ENCODE data around the gene CDK19.
"Not testable (repeated sequence)": the region's sequence is repeated elsewhere in the genome, so short reads cannot be mapped to it uniquely, and the experiment has no call there.

The CDK19 gene

DNA sequence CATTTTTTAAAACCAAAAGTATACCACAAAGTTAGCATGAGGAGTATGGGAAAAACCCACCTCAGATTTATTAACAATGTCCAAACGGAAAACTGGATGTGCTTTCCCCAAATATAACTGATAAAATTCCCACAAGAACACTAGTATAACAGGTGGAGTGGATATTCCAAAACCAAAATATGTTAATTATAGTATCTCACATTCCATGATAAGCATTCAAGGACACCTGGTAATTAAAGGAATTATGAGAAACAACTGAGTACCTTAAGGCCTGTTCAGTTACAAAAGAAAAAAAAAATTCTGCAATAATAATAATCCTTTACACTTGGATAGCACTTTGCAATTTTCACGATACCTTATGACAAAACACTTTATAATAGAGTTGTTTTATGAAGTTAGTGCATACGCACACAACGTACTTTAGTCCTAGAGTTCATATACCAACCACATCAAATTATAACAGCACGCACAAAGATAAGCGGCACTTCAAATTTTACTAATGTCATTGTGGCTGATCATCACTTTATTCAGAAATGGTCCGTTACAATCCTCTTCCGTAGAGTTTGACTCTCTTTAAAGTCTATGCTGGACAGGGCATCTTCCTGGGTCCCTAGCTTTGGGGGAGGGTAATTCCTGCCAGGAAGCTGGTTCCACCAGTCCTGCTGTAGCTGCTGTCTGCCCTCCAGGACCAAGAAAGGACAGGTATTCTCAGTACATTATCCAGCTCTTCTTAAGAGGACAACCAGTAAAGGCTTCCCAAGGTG lies 1.7 kb downstream of the CDK19 start:
- no peak for DNase-seq

DNA sequence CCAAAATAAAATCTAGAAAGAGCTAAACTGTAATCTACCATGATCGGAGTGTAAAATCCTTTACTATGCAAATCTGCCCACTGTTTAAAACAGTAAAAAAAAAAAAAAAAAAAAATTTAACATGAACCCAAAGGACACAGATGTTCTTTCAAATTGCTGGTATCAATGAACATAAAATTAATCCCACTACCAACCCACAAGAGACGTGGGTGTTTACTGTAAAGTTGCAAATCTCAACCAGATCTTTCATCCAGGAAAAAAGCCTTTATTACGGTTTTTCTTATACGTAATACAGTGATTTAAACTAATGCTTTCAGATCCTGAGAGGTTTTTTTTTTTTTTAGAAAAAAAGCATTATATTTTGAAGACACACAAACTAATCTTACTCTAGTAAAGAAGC lies 2.5 kb downstream of the CDK19 start:
- no peak for DNase-seq

DNA sequence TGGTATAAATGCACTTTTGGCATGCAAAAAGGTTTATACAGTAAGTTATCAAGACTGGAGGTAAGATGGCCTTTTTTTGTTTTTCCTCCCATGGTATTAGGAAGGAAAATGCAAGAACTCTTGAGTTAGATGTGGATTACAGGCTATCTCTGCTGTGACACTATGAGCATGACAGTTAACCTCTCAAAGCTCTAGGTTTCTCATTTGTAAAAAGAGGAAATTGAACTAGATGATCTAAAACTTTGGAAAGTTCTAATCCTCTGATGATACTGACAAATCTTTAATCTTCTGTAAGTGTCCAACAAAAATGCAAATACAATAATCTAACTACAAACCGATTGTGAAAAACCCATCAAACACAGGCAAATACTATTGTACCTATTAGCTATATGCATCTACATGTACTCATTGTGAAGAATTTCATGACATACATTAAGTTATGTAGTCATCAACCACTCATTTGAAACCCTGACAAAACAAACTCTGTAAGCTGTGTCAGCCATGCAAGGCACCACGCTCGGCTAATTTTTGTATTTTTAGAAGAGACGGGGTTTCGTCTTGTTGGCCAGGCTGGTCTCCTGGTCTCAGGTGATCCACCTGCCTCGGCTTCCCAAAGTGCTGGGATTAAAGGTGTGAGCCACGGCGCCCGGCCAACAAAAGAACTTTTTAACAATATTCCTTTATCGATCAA lies 4.2 kb downstream of the CDK19 start:
- DNase-seq: no peak

DNA sequence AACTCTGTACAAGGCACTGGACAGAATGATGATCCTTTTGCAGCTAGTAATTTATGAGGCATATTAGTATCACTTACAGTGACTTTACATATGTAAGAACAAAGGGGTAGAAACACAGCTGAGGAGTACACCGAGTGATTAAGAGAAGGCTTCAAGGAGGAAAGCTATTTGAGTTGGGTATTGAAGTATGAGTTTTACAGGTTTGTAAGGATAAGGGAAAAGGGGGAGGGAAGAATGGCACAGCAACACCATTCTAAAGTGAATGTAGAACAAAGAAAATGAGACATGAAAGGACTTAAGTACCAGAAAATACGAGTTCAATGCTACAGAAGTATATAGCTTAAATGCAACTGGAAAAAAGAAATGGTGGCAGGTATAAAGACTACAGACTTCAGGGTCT lies 5.5 kb downstream of the CDK19 start:
- no peak for DNase-seq

DNA sequence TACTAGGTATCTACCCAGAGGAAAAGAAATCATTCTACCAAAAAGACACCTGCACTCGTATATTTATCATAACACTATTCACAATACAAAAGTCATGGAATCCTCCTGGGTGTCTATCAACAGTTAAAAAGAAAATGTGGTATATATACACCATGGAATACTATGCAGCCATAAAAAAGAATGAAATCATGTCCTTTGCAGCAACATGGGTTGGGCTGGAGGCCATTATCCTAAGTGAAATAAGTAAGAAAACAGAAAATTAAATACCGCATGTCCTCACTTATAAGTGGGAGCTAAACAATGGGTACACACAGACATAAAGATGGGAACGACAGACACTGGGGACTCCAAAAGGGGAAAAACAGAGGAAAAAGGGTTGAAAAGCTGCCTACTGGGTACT lies 13.1 kb downstream of the CDK19 start:
- DNase-seq: not testable (repeated sequence)

DNA sequence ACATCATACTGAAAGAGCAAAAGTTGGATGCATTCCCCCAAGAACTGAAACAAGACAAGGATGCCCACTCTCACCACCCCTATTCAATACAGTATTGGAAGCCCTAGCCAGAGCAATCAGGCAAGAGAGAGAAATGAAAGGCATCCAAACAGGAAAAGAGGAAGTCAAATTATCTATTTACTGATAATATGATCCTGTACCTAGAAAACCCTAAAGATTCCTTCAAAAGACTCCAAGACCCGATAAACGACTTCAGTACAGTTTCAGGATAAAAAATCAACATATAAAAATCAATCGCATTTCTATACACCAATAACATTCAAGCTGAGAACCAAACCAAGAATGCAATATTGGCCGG lies 14.5 kb downstream of the CDK19 start:
- DNase-seq: no peak

DNA sequence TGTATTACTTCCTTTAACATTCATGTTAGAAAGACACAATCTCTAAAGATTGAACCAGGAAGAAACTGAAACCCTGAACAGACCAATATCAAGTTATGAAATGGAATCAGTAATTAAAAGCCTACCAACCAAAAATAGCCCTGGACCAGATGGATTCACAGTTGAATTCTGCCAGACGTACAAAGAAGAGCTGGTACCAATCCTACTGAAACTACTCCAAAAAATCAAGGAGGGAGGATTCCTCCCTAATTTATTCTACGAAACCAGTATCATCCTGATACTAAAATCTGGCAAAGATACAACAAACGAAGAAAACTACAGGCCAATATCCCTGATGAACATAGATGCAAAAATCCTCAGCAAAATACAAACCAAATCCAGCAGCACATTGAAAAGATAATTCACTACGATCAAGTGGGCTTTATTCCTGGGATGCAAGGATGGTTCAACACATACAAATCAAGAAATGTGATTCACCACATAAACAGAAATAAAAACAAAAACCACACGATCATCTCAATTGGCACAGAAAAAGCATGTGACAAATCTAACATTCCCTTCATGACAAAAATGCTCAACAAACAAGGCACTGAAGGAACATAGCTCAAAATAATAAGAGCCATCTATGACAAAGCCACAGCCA lies 15.0 kb downstream of the CDK19 start:
- DNase-seq: no peak

DNA sequence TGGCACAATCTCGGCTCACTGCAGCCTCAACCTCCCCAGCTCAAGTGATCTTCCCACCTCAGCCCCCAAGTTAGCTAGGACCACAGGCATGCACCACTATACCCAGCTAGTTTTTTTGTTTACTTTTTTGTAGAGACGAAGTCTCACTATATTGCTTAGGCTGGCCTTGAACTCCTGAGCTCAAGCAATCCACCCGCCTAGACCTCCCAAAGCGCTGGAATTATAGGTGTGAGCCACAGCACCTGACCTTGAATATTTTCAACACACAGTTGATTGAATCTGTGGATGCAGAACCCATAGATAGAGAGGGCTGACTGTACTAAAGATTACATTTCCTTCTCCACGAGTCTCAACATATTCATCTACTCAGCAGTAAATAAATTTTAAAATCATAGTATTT lies 15.6 kb downstream of the CDK19 start:
- no peak for DNase-seq

DNA sequence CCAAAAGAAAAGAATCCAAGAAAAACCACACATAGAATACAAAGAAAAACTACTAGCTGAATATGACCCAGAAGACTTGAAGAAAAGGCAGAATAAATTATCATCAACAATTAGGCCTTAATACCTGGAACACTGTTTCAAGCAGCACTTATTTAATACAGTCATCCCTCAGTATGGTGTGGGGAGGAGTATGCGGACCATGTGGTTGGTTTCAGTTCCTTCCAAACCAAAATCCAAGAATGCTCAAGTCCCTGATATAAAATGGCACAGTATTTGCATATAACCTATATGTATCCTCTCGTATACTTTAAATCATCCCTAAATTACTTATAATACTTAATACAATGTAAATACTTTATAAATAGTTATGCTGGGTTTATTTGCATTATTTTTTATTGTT lies 16.1 kb downstream of the CDK19 start:
- no peak for DNase-seq

DNA sequence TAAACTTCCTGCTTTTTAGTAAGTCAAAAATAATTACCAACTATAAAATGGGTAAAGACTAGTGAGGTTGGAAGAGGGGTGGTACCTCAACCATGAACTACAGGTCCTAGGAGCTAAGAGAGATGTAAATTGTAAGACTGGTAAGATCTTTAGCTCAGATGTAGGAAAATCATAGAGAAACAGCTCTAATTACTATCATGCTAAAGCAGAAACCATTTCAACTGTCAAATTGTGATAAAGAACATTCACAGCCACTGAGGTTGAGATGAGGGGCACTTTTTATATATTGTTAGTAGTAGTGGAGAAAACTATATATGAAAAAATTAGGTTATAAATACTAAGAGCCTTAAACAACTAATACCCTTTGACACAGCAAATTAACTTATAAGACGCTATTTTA lies 20.0 kb downstream of the CDK19 start:
- DNase-seq: no peak

DNA sequence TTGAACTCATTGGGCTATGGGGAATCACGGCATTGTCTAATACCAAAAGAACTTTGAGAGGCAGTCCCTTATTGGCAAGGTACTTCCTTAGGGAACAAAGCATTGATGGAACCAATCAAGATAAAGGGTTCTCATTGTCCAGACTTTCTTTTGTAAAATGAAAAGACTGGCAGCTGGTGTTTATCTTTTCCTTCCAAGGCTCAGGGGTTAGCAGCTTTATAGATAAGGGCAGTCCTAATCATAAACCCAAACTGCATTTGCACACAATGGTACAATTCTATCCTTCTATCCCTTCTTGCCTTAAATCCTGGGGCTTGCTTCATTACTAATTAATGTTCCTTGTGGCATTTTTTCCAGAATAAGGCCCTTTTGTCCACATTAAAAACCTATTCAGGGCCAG lies 28.6 kb downstream of the CDK19 start:
- DNase-seq: no peak

DNA sequence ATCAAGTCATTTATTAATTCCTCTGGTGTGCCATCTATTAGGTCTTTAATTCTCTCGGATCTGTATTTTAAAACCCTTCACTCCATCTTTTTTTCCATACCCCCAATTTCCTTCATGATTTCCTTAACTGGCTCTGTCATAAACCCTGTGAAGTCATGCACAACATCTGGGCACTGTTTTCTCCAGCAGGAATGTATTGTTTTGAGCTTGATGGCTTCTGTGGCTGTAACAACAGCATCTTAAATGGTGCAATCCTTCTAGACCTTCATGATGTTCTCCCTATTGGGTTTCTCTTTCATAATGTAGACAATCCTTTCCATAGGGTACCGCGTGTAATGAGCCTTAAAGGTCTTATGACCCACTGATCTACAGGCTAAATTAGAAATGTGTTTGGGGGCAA lies 29.0 kb downstream of the CDK19 start:
- DNase-seq: no peak

DNA sequence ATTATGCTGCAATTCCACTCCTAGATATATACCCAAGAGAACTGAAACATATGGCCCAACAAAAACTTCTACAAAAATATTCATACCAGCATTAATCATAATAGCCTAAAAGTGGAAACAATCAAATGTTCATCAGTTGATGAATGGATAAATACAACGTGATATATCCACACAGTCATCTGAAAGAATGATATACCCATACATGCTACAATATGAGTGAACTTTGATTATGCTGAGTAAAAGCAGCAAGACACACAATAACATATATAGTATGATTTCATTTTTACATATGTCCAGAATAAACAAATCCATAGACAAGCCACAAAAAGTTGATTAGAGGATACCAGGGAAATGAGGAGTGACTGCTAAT lies 30.7 kb downstream of the CDK19 start:
- no peak for DNase-seq

DNA sequence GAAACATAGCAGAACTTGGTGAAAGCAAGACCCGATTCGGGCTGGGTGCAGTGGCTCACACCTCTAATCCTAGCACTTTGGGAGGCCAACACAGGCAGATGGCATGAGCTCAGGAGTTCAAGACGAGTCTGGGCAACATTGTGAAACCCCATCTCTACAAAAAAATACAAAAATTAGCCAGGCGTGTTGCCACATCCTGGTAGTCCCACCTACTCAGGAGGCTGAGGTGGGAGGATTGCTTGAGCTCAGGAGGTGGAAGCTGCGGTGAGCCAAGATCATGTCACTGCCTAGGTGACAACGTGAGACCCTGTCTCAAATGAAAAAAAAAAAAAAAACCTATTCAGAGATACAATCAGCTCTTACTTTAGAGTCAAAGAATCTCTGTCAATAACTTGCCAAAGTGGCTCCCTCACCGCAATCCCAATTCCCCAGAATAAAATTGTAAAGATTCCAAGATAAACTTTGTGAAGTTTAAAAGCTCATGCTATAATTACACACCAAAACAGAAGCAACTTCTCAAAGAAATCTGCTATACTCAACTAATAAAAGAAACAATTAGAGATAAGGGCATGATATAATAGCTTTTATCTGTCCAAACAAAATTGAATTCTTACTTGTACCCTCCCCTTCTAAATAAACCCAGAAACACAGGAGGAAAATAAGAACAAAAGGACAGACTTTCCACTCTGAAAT lies 33.6 kb downstream of the CDK19 start:
- no peak for DNase-seq

DNA sequence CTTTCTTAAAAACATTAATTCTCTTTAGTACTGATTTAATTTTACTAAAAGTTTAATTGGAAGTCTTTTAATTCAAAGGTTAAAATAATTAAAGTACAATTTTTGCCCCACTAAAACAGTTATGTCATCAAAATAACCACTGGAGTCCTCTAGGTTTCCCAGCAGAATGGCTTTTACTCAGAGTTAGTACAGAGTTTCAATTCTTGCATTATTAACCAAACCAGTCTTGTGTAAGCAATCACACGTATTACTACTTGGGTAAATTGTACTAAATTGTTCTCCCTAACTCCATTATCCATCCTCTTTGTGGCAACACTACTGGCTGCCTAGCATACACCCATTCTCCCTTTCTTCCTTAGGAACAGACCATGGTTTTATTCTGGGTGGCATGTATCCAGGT lies 36.9 kb downstream of the CDK19 start:
- no peak for DNase-seq

DNA sequence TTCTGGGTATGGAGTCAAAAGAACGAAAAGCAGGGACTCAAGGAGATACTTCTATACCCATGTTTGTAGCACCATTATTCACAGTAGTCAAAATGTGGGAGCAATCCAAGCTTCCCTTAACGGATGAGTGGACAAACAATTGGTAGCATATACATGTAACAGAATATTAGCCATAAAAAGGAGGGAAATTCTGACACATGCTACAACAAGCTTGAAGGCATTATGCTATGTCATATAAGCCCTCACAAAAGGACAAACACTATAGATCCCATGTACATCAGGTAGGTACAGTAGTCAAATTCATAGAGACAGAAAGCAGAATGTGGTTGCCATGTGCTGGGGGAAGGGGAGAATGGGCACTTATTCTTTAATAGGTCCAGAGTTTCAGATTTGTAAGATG lies 37.6 kb downstream of the CDK19 start:
- DNase-seq: no peak

DNA sequence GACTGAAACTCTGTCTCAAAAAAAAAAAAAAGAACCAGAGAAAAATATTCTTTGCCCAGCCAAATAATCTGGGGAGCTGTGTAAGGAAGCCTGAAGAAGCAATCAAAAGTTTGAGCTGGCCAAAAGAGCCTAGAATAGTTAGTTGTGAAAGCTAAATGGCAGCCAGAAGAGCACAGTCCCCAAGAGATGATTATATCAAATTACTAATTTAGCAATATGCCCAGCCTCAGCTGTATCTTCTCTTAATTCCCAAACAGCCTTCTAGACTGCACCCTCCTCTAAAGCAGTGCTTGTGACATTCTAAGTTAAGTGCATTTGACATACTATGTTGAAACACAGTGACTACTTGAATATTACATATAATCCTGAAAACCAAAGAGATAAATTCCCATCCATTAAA lies 38.9 kb downstream of the CDK19 start:
- no peak for DNase-seq

DNA sequence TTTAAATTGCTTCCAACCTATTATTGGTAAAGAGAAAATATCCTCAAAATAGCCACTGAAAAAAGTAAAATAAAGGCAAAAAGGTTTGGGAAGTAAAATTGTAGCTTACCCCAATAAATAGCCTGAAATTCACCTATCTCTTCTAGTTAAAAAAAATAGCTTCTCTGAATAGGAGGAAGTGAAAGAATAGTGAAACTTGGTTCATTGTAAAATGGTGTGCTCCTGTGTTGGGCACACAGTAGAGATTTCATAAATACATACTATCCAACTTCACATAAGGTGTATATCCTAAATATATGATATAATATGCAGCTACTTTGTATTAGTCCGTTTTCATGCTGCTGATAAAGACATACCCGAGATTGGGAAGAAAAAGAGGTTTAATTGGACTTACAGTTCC lies 45.3 kb downstream of the CDK19 start:
- DNase-seq: no peak

DNA sequence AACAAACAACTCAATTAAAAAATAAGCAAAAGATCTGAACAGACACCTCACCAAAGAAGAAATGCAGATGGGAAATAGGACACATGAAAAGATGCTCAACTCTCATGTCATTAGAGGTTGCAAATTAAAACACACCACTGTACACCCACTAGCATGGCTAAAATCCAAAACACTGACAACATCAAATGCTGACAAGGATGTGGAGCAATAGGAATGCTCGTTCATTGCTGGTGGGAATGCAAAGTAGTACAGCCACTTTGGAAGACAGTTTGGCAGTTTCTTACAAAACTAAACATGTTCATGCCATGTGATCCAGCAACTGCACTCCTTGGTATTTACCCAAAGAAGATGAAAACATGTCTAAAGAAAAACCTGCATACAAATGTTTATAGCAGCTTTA lies 47.2 kb downstream of the CDK19 start:
- no peak for DNase-seq

DNA sequence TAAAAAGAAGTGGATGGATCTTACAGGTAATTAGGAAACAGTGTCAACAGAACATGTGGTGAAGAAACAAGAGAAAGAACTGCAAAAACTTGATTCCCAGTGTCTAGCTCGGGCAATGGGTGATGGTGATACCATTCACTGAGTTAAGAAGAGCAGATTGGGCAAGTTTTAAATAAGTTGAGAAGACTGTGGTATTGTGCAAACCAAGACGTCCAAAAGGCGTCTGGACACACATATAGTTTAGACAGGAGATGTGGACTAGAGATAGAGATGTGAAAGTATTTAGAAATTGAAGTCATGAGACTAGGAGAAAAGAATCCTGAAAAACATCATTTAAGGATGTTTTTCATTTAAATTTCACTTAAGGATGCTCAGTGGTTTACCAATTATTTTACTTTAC lies 53.9 kb downstream of the CDK19 start:
- DNase-seq: no peak

DNA sequence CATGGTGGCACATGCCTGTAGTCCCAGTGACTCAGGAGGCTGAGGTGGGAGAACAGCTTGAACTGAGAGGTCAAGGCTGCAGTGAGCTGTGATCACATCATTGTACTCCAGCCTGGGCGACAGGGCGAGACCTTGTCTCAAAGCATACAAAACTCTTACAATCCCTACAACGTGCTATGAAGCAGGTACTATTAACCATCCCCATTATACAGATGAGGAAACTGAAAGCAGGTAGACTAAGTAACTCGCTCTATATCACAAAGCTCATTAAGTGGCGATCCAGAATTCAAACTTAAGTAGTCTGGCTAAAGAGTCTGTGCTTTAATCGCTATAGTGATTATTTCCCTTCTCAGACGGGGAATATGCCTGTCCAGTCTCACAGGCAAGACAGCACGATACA lies 54.7 kb downstream of the CDK19 start:
- no peak for DNase-seq

DNA sequence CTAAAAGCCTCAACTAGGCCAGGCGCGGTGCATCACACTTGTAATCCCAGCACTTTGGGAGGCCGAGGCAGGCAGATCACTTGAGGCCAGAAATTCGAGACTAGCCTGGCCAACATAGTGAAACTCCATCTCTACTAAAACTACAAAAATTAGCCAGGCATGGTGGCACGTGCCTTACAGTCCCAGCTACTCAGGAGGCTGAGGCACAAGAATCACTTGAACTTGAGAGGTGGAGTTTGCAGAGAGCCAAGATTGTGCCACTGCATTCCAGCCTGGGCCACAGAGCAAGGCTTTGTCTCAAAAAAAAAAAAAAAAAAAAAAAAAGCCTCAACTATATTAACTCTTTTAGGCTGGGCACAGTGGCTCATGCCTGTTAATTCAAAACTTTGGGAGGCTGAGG lies 55.2 kb downstream of the CDK19 start:
- DNase-seq: not testable (repeated sequence)

DNA sequence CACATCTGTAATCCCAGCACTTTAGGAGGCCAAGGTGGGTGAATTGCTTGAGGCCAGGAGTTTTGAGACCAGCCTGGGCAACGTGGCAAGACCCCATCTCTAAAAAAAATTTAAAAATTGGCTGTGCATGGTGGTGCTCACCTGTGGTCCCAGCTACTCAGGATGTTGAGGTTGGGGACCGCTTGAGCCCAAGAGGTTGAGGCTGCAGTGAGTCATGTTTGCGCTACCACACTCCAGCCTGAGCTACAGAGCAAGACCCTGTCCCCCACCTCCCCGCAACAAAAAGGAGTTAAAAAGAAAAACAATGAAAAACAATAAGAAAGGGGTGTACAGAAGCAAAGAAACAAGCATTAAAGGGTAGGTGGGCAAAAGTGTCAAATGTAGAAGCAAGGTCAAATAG lies 57.3 kb downstream of the CDK19 start:
- DNase-seq: no peak

DNA sequence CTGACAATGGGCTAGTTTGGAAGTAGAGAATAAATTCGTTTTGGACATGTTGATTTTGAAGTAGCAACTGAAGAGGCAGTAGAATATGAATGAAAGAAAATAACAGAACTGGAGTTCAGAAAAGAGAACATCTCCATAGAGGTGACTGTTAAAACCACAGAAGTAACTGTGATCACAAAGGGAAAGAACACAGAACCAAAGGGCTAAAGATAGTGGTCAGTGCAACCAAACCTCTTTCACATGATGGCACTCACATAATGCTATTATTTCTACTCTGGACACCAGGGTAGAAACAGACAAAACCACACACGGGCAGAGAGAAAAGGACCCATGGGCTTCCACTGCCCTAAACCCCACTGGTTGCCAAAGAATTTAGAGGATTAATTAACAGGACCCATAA lies 58.5 kb downstream of the CDK19 start:
- no peak for DNase-seq

Data from T-helper 1 cell (primary cell).